Astrocyte of the hippocampus (primary cell): ENCODE data around the gene IL1RAPL2.
"Not testable (repeated sequence)": the region's sequence is repeated elsewhere in the genome, so short reads cannot be mapped to it uniquely, and the experiment has no call there.

Source experiments
- DNase-seq: peaks from one replicate; pipeline ENCODE4 v3.0.0; 2011; ENCODE audit warnings: low read depth, low spot score

IL1RAPL2 gene

DNA sequence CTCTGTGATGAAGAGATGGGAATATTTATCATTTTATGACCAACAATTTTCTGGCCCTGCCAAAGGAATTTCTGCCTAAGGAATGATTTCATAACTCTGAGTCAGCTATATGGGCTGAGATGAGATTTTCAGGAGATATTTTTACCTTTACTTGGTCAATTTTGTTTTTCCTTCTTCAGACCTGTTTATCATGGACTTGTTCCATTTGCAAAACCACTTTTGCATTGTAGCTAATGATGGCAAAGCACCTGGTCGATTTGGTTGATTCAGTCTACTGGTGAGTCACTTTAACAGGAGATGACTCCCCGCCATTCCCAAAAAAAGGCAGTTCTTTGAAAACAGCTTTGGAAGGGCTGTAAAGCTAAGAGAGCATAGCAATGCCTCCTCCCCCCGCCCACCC lies 601.2 kb downstream of the IL1RAPL2 start:
- no peak for DNase-seq

DNA sequence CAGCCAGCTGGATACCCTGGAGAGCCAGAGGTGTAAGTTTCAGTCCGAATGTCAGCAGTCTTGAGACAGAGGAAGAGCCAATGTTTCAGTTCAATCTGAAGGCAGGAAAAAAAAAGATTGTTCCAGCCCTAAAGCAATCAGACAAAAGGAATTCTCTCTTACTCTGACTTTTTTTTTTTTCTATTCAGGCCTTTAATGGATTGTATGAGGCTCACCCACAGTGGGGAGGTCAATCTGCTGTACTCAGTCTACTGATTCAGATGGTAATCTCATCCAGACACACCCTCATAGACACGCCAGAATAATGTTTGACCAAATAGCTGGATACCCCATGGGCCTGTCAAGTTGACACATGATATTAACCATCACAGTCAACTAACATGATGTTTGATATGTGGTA lies 602.6 kb downstream of the IL1RAPL2 start:
- no peak for DNase-seq

DNA sequence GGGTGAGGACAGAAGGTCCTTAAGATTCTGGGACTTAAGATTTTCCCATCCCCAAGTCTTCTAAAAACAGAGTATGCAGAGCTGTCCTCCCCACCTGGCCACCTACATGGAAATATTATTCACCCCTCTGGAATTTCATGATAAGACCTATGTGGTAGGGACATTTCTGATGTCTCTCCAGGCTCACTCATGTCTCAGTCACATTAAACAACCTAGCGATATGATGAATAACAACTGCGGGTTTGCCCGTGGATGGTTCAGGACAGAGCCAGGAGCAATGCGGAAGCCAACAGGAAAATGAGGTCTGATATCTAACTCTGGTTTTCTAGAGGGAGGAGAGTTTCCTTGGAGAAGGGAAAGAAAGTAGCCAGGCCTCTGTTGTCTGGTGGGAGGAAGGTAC lies 607.1 kb downstream of the IL1RAPL2 start:
- no peak for DNase-seq

DNA sequence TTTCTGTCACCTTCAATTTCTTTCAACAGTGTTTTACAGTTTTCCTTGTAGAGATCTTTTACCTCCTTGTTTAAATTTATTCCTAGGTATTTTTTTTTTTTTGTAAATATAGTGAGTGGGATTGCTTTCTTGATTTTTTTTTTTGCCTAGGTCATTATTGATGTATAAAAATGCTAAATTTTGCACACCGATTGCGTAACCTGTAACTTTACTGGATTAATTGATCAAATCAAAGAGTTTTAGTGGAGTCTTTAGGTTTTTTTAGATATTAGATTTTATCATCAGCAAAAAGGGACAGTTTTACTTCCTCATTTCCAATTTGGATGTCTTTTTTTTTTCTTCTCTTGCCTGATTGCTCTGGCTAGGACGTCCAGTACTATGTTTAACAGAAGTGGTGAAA lies 613.6 kb downstream of the IL1RAPL2 start:
- DNase-seq, result no peak

DNA sequence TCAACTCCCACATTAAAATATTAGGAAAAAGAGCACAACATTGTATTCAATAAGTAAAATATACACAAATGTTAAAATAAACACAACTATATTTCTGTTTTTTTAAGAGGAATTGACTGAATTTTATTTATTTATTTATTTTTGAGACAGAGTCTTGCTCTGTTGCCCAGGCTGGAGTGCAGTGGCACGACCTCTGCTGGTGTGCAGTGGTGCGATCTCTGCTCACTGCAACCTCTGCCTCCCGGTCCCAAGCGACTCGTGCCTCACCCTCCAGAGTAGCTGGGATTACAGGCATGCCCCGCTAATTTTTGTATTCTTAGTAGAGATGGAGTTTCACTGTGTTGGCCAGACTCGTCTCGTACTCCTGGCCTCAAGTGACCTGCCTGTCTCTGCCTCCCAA lies 623.1 kb downstream of the IL1RAPL2 start:
- no peak for DNase-seq

DNA sequence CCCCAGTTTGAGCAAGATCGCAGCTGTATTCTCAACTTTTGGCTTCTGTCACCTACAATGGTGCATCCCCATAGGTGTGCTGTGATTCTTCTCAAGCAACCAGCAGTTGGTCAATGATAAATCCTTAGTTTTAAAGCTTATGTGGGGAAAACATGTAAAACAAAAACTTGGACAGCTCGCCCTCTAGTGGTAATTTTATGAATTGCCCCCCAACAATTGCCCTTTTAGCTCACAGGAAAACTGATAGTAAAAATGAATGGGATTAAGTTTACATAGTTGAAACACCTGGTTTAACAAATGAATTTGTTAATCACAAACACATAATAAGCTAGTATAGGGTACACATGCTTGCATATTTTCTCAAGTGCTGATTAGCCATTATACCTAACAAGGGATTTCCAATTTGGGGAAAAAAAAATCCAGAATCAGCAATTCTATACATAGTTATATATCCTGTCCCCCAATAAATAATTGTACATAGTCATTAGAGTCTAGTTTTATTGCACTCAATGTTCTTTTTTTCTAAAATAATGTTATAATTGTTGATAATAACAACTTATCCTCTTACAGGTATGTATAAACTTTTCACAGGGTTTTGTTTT lies 624.4 kb downstream of the IL1RAPL2 start:
- DNase-seq, result peak; percentile 46

DNA sequence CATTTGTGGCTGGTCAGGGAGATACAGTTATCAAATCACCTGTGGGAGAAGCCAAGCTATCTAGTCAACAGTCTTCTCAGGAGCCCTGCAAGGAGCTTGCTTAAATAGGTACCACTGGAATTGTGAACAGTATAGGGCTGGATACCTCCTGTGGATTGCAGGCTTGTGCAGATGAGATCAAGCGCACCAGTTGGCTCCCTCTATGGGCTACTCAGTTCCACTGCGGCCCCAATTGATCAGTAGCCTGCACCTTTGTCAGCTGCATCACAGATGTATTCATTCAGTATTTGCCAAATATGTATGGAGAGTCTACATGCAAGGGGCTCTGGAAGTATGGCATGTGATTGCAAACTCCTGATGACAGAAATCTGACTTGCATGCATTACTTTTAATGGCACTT lies 625.9 kb downstream of the IL1RAPL2 start:
- DNase-seq, result peak; percentile 16

DNA sequence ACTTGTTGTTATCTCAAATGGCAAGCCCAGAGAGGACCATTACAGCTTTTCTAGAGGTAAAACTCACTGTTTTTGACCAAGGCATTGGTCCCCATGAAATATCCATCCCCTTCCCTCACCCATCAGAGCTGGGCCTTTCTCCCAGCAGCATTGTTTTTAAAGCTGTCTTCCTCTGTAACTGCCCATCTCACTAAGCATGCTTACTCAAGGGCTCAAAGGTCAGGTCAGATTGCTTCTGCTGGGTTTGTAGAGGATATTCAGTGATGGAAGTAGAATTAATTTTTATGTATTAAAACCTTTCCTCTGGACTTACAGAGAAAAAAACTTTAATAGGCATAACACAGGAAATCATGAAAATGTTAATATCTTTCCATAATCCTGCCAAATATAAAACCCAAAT lies 643.4 kb downstream of the IL1RAPL2 start:
- DNase-seq, result no peak

DNA sequence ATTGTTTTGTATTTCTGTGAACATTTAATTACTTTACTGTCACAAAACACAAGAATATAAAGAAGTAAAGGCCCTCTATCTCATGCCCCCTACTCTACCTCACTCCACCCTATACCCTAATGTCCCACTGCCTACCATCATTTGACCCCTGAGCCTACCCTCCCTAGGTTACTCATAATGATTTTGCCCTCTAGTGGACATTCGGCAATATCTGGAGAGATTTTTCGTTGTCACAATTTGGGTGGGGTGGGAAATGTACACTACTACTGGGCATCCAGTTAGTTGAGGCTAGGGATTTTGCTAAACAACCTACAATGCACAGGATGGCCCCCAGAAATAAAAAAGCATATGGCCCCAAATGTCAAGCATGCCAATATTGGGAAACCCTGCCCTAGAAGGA lies 644.3 kb downstream of the IL1RAPL2 start:
- no peak for DNase-seq

DNA sequence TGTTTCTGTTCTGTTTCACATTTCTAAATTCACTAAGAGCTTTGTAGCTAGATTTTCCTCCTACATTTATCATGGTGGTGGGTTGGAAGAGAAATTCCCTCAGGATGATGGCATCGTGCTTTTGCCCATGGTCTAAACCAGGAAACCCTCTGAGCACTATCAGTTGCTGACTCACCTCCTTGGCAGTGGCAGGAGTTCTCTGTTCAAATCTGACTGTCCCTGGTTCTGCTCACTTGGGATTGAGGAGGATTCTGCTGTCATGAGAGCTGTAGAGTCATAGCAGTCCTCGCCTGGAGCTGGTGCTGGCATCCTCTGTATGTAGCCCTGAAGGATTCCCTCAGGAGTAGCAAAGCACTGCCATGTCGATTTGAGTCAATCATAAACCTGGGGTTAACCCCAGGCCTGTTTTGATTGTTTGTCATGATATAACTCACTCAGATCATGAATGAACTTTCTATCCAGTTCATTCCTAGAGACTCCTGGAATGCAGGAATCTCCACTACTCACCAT lies 645.1 kb downstream of the IL1RAPL2 start:
- no peak for DNase-seq

DNA sequence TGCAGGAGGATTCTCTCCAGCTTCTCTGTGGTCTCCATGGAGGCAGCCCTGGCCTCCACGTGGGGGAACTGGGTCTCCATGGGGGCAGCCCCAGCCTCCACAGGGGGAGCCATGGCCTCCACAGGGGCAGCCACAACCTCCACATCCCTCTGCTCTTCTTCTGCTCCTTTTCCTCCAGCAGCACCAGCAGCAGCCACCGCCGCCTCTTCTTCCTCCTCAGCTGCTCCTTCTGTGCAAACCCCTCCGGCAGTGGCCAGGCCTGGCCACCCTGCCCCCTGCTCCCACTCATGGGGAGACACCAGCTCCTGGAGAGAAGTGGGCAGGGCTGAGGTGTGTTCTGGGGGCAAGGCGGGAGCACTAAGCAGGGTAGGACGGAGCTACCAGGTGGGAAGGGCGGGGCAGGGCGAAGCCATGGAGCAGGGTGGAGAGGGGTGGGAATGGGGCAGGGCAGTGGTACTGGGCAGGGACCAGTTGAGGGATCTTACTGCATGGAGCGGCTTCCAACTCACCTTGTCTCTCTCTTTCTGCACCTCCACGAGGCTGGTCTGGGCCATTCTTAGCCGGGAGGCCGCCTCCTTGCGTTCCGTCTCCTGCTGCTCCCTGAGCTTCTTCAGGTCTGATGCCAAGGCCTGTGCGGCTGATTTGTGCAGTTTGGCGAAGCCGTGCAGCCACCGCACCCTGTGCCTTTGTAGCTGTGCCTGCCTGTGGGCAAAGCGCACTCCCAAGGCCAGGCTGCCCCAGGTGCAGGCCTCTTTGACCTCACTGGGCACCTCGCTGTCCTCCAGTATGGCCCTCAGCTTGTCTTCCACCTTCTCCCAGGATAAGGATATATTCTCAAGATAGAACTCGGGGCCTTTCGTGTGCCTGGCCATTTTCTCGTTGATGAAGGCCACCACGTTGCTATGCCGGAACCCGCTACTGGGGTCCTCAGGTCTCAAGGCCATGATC lies 653.7 kb downstream of the IL1RAPL2 start:
- no peak for DNase-seq

DNA sequence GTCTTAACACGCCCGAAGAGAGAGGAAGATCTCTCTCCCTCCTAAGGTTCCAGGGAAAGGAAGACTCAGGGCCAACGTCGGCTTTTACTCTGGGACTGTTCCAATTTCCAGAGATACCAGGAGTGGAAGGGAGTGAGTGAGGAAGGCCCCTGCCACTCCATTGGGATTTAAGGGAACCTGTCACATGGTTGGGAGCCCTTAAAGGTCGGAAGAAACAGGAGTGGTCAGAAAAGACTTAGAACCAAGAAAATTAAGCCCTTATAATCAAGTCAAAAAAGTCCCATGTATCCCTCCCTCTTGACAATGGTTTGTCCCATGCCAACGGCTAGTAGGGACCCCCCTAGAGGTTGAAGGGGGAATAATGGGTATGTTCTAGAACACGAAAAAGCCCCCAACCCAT lies 654.6 kb downstream of the IL1RAPL2 start, which contains the start of gene TEX13A:
Gene TEX13A, minus strand, starts transcription at position 59 of the 400 bp plus-strand sequence. CDS start 297 bp downstream, outside the sequence.
- no peak for DNase-seq

DNA sequence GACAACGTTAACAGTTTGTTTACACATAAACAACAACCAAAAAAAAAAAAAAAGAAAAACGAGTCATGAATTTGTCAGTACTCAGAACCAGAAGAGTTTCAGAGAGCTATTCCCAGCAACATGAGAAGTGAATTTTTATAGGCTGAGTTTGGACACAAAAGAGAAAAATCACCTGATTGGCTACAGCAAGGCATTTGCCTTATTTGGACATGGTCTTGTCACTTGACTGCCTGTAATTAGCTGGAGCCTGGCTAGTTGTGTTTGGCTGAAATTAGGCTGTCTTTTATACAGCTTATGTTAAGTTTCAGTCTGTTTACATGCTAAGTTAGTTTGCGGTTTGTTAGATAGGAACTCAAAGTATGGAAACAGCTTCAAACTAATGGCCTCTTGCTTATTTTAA lies 655.4 kb downstream of the IL1RAPL2 start:
- no peak for DNase-seq

DNA sequence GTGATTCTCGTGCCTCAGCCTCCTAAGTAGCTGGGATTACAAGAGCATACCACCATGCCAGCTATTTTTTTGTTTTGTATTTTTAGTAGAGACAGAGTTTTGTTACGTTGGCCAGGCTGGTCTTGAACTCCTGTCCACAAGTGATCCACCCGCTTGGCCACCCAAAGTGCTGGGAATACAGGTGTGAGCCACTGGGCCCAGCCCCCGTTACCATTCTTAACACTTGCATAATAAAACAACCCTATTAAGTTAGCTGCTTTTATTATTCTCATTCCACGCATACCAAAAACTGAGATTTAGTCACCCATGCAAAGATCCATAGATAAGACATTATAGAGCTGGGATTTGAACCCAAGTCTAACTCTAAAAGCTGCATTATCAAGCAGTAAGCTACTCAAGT lies 660.5 kb downstream of the IL1RAPL2 start:
- DNase-seq, result no peak

DNA sequence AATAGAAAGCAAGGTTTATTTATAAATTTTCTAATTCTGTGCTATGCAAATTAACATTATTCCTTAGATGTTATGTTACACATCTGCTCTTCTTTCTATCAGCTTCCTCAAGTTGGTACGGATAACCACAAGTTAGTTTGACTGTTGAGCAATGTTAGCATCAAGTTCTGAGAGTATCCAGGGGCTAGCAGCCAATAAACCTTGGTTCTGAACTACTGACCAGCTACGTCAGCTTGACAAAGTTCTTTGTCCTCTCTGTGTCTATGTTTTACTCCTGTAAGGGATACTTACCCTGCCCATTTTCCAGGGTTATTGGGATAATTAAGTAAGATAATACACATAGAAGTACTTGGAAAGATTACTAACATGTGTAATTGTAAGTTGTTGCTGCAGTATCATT lies 662.6 kb downstream of the IL1RAPL2 start:
- no peak for DNase-seq

DNA sequence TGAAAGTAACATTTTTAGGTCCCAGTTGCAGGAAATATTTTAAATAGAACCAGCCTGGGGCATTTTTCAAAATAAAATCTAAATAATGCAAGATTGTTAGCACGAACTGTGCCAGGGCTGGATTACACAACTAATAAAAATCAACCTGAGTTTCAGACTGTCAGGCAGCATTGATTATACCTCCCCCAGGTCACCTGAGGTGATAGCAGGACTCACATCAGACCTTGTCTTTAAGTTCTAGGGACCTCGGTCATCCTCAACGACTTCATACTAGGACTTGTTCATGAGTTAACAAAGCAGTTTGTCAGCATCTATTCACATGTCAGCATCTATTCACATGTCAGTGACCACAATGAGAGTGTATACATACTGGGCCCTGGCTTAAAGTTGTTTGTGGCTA lies 663.1 kb downstream of the IL1RAPL2 start:
- no peak for DNase-seq

DNA sequence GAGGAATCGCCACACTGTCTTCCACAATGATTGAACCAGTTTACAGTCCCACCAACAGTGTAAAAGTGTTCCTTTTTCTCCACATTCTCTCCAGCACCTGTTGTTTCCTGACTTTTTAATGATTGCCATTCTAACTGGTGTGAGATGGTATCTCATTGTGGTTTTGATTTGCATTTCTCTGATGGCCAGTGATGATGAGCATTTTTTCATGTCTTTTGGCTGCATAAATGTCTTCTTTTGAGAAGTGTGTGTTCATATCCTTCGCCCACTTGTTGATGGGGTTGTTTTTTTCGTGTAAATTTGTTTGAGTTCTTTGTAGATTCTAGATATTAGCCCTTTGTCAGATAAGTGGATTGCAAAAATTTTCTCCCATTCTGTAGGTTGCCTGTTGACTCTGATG lies 671.4 kb downstream of the IL1RAPL2 start:
- DNase-seq, result not testable (repeated sequence)

DNA sequence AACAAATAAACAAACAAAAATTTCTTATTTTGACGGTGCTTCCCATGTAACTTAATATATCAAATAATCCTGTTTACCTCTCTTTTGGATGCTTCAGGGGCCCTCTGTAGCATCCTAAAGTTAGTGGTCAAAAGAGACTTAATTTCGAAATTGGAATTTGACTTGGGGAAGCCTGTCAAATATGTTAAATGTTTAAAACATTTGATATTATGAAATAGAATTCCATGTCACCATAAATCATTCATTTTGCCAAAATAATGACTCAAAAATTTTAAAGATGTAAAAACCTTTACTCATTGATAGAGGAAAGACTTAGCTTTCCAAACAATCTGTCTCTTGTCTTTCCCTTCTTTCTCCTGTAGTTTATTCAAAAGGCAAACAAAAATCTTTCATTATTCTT lies 675.1 kb downstream of the IL1RAPL2 start:
- DNase-seq, result no peak

DNA sequence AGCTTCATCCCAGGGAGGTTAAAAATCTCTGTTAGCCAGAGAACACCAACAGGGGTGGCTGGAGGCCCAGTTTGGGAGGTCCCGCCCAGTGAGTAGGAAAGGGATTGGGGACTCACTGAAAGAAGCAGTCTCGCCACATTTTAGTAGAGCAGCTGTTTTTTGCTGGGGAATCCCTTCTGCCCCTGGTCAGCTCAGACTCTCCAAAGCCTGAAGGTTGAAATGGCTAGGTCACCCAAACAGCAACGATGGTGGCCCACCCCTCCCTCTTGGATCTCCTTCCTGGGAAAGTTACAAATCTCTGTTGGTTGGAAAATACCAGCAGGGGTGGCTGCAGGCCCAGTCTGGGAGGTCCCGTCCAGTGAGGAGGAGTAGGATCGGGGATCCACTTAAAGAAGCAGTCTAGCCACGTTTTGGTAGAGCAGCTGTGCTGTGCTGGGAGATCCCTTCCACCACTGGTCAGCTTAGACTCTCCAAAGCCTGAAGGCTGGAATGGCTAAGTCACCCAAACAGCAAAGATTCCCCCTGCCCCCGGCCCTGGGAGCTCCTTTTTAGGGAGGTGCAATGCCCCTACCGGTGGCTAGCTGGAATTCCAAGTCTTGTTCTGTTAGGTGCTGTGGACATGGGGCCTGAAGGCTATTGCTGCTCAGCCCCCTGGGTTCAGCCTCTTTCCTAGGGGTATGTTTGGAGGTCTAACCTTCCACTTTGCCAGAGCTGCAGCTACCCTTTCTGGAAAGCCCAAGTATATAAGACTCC lies 694.5 kb downstream of the IL1RAPL2 start:
- no peak for DNase-seq

DNA sequence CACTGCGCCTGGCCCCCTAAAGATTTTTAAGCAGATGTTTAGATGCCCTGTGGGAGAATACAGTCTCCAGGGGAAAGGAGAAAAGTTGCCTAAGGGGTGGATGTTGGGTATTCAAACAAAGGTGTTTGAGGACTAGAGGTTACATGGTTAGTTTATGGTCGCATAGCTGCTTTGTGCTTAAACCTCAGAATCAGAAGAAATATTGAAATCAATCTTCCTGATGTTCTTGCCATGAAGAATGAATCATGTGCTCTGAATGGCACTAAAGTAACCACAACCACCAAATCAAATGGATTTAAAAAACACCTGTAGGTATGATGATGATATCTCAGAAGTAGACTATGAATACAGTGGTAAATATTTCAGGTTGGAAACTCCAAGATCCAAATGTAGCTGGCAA lies 697.2 kb downstream of the IL1RAPL2 start:
- no peak for DNase-seq

DNA sequence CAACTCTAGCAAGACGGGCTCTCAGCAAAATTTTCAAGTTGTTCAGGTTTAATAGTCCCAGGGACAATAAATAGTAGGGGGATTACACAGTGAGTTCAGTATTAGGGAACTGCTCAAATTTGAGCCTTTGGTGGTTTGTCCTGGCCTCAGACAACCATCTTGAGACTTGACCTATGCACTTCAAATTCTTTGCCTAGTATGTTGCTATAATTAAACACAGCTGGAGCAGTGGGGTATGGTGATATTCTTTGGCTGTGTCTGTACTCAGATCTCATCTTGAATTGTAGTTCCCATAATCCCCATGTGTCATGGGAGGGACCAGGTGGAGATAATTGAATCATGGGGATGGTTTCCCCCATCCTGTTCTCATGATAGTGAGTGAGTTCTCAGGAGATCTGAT lies 697.8 kb downstream of the IL1RAPL2 start:
- no peak for DNase-seq

DNA sequence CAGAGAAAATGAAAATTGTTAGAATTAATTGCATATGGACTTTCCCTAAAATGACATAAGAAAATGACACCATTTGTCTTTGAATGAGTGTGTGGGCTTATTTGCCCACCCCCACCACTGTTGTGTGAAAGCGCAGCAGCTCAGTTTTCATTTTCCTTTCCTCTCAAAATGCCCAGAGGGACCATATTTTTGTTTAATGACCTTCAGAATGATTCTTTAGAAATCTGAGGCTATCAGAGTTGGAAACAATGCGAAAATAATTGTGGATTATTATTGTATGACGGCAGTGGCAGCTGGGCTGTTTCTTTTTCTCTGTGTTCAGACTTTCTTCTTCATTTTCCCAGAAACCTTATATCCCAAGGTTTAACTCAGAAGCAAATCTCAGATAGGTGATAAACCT lies 699.1 kb downstream of the IL1RAPL2 start:
- DNase-seq, result no peak
